Suprapubic skin (tissue), 4 donors: Measurements from ENCODE around the gene FBXO10. TPM values are rescaled to one million over a fixed set of nuclear protein-coding genes. Genes with fewer than 3 reads are reported as not detected.
"Not testable (repeated sequence)": the region's sequence is repeated elsewhere in the genome, so short reads cannot be mapped to it uniquely, and the experiment has no call there.

Experiments used
- DNase-seq, 2 donors: peaks; one replicate each; pipeline ENCODE4 v3.0.0-alpha.2; 2019; ENCODE audit warnings: low spot score in 2 of 2
- H3K27ac ChIP-seq: fragments of 200-600 bp; sonication (generic); one replicate; pipeline ENCODE4 v1.5.1; 2019
- H3K27me3 ChIP-seq: fragments of 200-600 bp; sonication (generic); one replicate; pipeline ENCODE4 v1.5.1; 2019
- H3K36me3 ChIP-seq: fragments of 200-600 bp; sonication (generic); one replicate; pipeline ENCODE4 v1.5.1; 2019
- H3K4me1 ChIP-seq: fragments of 200-600 bp; sonication (generic); one replicate; pipeline ENCODE4 v1.5.1; 2019
- H3K4me3 ChIP-seq: fragments of 200-600 bp; sonication (generic); one replicate; pipeline ENCODE4 v1.5.1; 2019; ENCODE audit warnings: mild to moderate bottlenecking
- H3K9me3 ChIP-seq: fragments of 200-600 bp; sonication (generic); one replicate; pipeline ENCODE4 v1.5.1; 2019
- CTCF ChIP-seq, 2 donors: fragments of 200-600 bp in 1 of 2; fragments of 450-650 bp in 1 of 2; sonication (generic) in 1 of 2; IDR thresholded peaks; one replicate each; pipeline ENCODE4 v1.5.1; 2016 to 2019; ENCODE audit warnings: antibody characterized with exemption in 2 of 2, mild to moderate bottlenecking in 1 of 2, moderate library complexity in 1 of 2
- EP300 ChIP-seq: sonication (generic); formaldehyde crosslinking; IDR thresholded peaks from one replicate; pipeline ENCODE4 v1.6.1; 2017; ENCODE audit warnings: antibody characterized with exemption
- POLR2A ChIP-seq, 2 donors: fragments of 450-650 bp; IDR thresholded peaks; one replicate each; pipeline ENCODE4 v1.6.1; 2017; ENCODE audit warnings: antibody characterized with exemption in 2 of 2, mild to moderate bottlenecking in 2 of 2, moderate library complexity in 2 of 2
- POLR2AphosphoS5 ChIP-seq, 3 donors: sonication (generic); formaldehyde crosslinking; IDR thresholded peaks; one replicate each; pipeline ENCODE4 v1.6.1; 2017; ENCODE audit warnings: antibody characterized with exemption in 3 of 3
- WGBS: methylation state at CpG from one replicate; pipeline ENCODE4 v1.1.5; 2018; 5-methylcytosine and 5-hydroxymethylcytosine counted together
- total RNA-seq, 4 donors: library from RNA; depleted of rRNA; stranded (reverse); fragments of >200 nt; gene quantifications; one replicate each; pipeline ENCODE4 v1.1.0, GENCODE V29; 2016

Gene FBXO10
- total RNA-seq, 4 donors from 2014 or later: 2.7 to 4.7 (median 3.2) TPM

DNA sequence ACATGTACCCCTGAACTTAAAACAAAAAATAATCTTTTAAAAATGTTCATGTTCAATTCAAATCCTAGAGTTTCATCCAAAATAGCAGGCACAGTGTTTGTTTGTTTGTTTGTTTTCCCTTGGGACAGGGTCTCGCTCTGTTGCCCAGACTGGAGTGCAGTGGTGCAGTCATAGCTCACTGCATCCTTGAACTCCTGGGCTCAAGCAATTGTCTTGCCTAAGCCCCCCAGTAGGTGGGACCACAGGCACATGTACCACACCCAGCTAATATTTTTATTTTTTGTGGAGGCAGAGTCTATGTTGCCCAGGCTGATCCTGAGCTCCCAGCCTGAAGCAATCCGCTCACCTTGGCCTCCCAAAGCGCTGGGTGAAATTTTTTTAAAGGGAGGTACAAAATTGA, 95.4 kb downstream of the FBXO10 start:
- no peaks in the 10 kb centered on the region for H3K36me3 ChIP-seq
- H3K27ac ChIP-seq: no peak overlapping the region
- H3K4me3 ChIP-seq: no peak overlapping the region
- 85% methylated on average over 3 of the region's 3 CpGs for WGBS
- peaks cover 6% of the 10 kb centered on the region for H3K4me1 ChIP-seq
- no peak for DNase-seq
- TF ChIP-seq POLR2A (IDR thresholded peaks at IDR 0.05) (no peak), POLR2AphosphoS5 (IDR thresholded peaks at IDR 0.05) (no peak), CTCF (IDR thresholded peaks at IDR 0.05) (no peak), EP300 (no peak)
- H3K9me3 ChIP-seq: no peaks in the 10 kb centered on the region
- no peaks in the 10 kb centered on the region for H3K27me3 ChIP-seq

- WGBS: 65% methylated on average over 5 of the region's 5 CpGs
- H3K27ac ChIP-seq, H3K4me3 ChIP-seq, H3K36me3 ChIP-seq, H3K27me3 ChIP-seq, H3K9me3 ChIP-seq, DNase-seq, H3K4me1 ChIP-seq: not testable (repeated sequence)
These were observed 98.1 kb downstream of the FBXO10 start for GRCh38 chr9:37477987-37478619.

GRCh38 chr9:37477443-37477842, 98.7 kb downstream of the FBXO10 start:
- H3K36me3 ChIP-seq, H3K27ac ChIP-seq, H3K27me3 ChIP-seq, DNase-seq, H3K9me3 ChIP-seq, H3K4me1 ChIP-seq, H3K4me3 ChIP-seq: not testable (repeated sequence)
- WGBS: 90% methylated on average over 4 of the region's 4 CpGs

DNA sequence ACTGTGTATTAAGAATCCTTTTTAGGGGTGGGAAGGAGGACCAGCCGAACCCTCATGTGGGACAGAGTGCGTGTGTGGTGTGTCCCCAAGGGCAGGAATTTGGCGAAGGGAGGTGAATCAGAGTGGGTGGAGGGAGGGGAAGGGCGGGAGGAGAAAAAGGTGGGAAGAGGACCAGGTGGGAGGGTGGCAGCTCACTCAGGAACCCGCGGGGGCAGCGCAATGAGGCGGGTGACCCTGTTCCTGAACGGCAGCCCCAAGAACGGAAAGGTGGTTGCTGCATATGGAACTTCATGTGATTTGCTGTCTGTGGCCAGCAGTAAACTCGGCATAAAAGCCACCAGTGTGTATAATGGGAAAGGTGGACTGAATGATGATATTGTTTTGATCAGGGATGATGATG, 99.2 kb downstream of the FBXO10 start:
- H3K4me1 ChIP-seq: peaks cover 8% of the 10 kb centered on the region
- 66% methylated on average over 11 of the region's 11 CpGs for WGBS
- no peak overlapping the region for H3K4me3 ChIP-seq
- no peaks in the 10 kb centered on the region for H3K27me3 ChIP-seq
- TF ChIP-seq POLR2AphosphoS5 (IDR thresholded peaks at IDR 0.05): no peak
- no peak for TF ChIP-seq EP300
- no peak for TF ChIP-seq CTCF (IDR thresholded peaks at IDR 0.05)
- TF ChIP-seq POLR2A (IDR thresholded peaks at IDR 0.05): no peak
- peaks cover 6% of the 10 kb centered on the region for H3K9me3 ChIP-seq
- H3K36me3 ChIP-seq: no peaks in the 10 kb centered on the region
- no peak for DNase-seq
- no peak overlapping the region for H3K27ac ChIP-seq

GRCh38 chr9:37474438-37474837, 101.7 kb downstream of the FBXO10 start:
- Histone ChIP-seq H3K36me3 (no peaks in the 10 kb centered on the region), H3K4me1 (peaks cover 15% of the 10 kb centered on the region), H3K27ac (no peak overlapping the region), H3K4me3 (no peak overlapping the region), H3K27me3 (no peaks in the 10 kb centered on the region), H3K9me3 (peaks cover 6% of the 10 kb centered on the region)
- 97% methylated on average over 3 of the region's 3 CpGs for WGBS
- TF ChIP-seq CTCF (IDR thresholded peaks at IDR 0.05): no peak
- TF ChIP-seq POLR2AphosphoS5 (IDR thresholded peaks at IDR 0.05): no peak
- TF ChIP-seq EP300: no peak
- no peak for TF ChIP-seq POLR2A (IDR thresholded peaks at IDR 0.05)
- DNase-seq: no peak

GRCh38 chr9:37473982-37474381, 102.2 kb downstream of the FBXO10 start:
- H3K27ac ChIP-seq, H3K27me3 ChIP-seq, DNase-seq, H3K36me3 ChIP-seq, H3K4me3 ChIP-seq, H3K9me3 ChIP-seq: not testable (repeated sequence)
- H3K4me1 ChIP-seq: peaks cover 15% of the 10 kb centered on the region
- WGBS: 65% methylated on average over 6 of the region's 6 CpGs
